Colonic mucosa (tissue), 4 donors: Measurements from ENCODE around the gene PTPMT1. TPM values are rescaled to one million over a fixed set of nuclear protein-coding genes. Genes with fewer than 3 reads are reported as not detected.

Experiments
- DNase-seq: peaks from one replicate; pipeline ENCODE4 v3.0.0-alpha.2; 2020
- H3K27ac ChIP-seq: fragments of 200-600 bp; one replicate; pipeline ENCODE4 v1.8.0; 2021
- H3K27me3 ChIP-seq: fragments of 200-600 bp; one replicate; pipeline ENCODE4 v1.8.0; 2021
- H3K36me3 ChIP-seq: fragments of 200-600 bp; one replicate; pipeline ENCODE4 v1.8.0; 2021
- H3K4me1 ChIP-seq: fragments of 200-600 bp; one replicate; pipeline ENCODE4 v1.8.0; 2021; ENCODE audit warnings: mild to moderate bottlenecking
- H3K4me3 ChIP-seq: fragments of 200-600 bp; one replicate; pipeline ENCODE4 v1.8.0; 2021
- H3K9ac ChIP-seq, 2 donors: one replicate each; pipeline ENCODE4 v1.7.0; 2013; ENCODE audit warnings: control low read depth in 2 of 2, low read depth in 2 of 2, low read length in 2 of 2
- H3K9me3 ChIP-seq: fragments of 200-600 bp; one replicate; pipeline ENCODE4 v1.8.0; 2021
- intact Hi-C: fragments of 100-400 bp; cut with DNase I; formaldehyde crosslinking; loops from one replicate; pipeline ENCODE4 v1.14.1; 2022
- total RNA-seq, 2 donors: library from RNA; stranded (reverse); fragmentation: NEBNext Ultra II Directional in 1 of 2; extraction: Animal tissue kit (Norgen Biotek cat#: 25700) in 1 of 2; gene quantifications; one replicate each; pipeline ENCODE4 v1.2.1, GENCODE V29; 2021
- TF ChIP-seq, protein P1 (sequence below): fragments of 200-600 bp; IDR thresholded peaks from one replicate; pipeline ENCODE4 v1.8.0; 2022; ENCODE audit warnings: antibody characterized with exemption, mild to moderate bottlenecking
- donor health status: healthy.
- donor health status: DM: no; HTN: no; CAD: no.
- donor health status: DM: no; HTN: no; CAD: no.

PTPMT1 gene
- total RNA-seq, 2 donors from 2014 or later: 33.6 to 52.5 TPM

DNA sequence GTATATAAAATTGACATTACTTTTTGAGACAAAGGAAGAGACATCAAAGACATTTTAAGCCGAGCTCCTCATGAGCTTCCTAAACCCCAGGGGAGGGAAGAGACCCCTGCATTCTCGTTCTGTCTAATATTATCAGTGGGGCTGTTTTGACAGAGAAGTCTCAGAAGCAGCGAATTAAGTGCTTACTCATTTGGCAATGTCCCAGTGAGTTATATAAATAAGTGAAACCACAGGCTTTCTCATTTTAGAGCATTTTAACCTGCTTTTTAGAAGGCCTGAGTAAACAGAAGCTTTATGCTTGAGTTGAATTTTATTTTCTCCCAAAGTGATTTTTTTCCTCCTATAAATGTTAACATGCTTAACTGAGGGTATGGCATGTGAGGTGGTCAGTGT, 52.0 kb downstream of the PTPMT1 start:
- Histone ChIP-seq H3K9me3 (no peaks in the 10 kb centered on the region), H3K4me1 (no peaks in the 10 kb centered on the region), H3K9ac (no peak overlapping the region), H3K27me3 (no peaks in the 10 kb centered on the region), H3K4me3 (no peak overlapping the region), H3K27ac (no peak overlapping the region), H3K36me3 (no peaks in the 10 kb centered on the region)
- TF ChIP-seq, protein P1, sequence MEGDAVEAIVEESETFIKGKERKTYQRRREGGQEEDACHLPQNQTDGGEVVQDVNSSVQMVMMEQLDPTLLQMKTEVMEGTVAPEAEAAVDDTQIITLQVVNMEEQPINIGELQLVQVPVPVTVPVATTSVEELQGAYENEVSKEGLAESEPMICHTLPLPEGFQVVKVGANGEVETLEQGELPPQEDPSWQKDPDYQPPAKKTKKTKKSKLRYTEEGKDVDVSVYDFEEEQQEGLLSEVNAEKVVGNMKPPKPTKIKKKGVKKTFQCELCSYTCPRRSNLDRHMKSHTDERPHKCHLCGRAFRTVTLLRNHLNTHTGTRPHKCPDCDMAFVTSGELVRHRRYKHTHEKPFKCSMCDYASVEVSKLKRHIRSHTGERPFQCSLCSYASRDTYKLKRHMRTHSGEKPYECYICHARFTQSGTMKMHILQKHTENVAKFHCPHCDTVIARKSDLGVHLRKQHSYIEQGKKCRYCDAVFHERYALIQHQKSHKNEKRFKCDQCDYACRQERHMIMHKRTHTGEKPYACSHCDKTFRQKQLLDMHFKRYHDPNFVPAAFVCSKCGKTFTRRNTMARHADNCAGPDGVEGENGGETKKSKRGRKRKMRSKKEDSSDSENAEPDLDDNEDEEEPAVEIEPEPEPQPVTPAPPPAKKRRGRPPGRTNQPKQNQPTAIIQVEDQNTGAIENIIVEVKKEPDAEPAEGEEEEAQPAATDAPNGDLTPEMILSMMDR: no peak
- no peak for DNase-seq
- intact Hi-C loops: no loop called here

DNA sequence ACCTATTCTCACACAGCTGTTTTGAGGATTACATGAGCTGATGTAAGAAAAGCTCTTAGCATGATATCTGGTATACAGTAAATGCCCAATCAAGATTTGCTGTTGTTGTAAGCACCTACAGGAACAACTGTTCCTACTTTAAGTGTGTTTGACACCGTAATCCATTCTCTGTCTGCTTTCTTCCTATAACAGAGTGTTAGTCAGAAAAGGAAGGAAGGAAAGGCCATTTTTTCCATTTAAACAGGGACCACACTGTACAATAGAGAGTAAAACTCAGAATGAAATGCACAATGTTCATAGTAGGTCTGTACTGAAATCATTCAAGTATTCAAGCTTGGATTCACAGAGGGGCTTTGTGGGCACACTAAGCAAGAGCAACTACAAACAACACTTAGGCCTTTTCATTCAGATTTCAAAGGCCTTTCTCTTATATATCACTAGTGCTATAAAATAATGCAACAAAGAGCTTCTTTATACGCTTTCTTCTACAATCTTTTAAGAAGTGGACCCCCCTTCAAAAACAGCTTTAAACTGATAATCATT, 55.5 kb downstream of the PTPMT1 start:
- H3K9me3 ChIP-seq: no peaks in the 10 kb centered on the region
- no peaks in the 10 kb centered on the region for H3K27me3 ChIP-seq
- DNase-seq: no peak
- no peak overlapping the region for H3K9ac ChIP-seq
- intact Hi-C loops: no loop called here
- H3K4me3 ChIP-seq: no peak overlapping the region
- TF ChIP-seq, protein P1: no peak
- H3K27ac ChIP-seq: no peak overlapping the region
- H3K4me1 ChIP-seq: no peaks in the 10 kb centered on the region
- H3K36me3 ChIP-seq: peaks cover 8% of the 10 kb centered on the region

Other genes starting within 250 kb of the PTPMT1 start
- under 1 TPM in 1 of 2 donors, not detected in 1; 0.42 TPM for gene MYBPC3, start 212.9 kb upstream of the PTPMT1 start, total RNA-seq
- 10 to 100 TPM in 1 of 2 donors, 1 to 10 TPM in 1; 4.7 to 11.9 TPM for gene SPI1, start 187.1 kb upstream of the PTPMT1 start, total RNA-seq
- 10 to 100 TPM; 14.3 to 18.6 TPM for gene SLC39A13, start 157.0 kb upstream of the PTPMT1 start, total RNA-seq
- gene PSMC3, start 139.2 kb upstream of the PTPMT1 start, total RNA-seq: 100 to 1,000 TPM in 1 of 2 donors, 10 to 100 TPM in 1; 74.4 to 152 TPM
- not detected for gene RAPSN, start 116.5 kb upstream of the PTPMT1 start, total RNA-seq
- gene CELF1, start 12.5 kb upstream of the PTPMT1 start, total RNA-seq: 10 to 100 TPM; 76.1 to 96.8 TPM
- gene KBTBD4, start 13.4 kb downstream of the PTPMT1 start, total RNA-seq: 10 to 100 TPM; 14.5 to 15.5 TPM
- gene NDUFS3, start 13.5 kb downstream of the PTPMT1 start, total RNA-seq: 100 to 1,000 TPM; 228 to 266 TPM
- gene FAM180B, start 21.1 kb downstream of the PTPMT1 start, total RNA-seq: not detected
- gene C1QTNF4, start 28.8 kb downstream of the PTPMT1 start, total RNA-seq: under 1 TPM; 0.35 to 0.85 TPM
- gene MTCH2, start 77.0 kb downstream of the PTPMT1 start, total RNA-seq: 100 to 1,000 TPM; 162 to 190 TPM
- 1 to 10 TPM in 1 of 2 donors, under 1 TPM in 1; 0.74 to 2.2 TPM for gene AGBL2, start 149.8 kb downstream of the PTPMT1 start, total RNA-seq
- gene FNBP4, start 201.7 kb downstream of the PTPMT1 start, total RNA-seq: 10 to 100 TPM; 47.3 to 53.3 TPM